ENCODE measurements around the gene COL6A3.

DNA sequence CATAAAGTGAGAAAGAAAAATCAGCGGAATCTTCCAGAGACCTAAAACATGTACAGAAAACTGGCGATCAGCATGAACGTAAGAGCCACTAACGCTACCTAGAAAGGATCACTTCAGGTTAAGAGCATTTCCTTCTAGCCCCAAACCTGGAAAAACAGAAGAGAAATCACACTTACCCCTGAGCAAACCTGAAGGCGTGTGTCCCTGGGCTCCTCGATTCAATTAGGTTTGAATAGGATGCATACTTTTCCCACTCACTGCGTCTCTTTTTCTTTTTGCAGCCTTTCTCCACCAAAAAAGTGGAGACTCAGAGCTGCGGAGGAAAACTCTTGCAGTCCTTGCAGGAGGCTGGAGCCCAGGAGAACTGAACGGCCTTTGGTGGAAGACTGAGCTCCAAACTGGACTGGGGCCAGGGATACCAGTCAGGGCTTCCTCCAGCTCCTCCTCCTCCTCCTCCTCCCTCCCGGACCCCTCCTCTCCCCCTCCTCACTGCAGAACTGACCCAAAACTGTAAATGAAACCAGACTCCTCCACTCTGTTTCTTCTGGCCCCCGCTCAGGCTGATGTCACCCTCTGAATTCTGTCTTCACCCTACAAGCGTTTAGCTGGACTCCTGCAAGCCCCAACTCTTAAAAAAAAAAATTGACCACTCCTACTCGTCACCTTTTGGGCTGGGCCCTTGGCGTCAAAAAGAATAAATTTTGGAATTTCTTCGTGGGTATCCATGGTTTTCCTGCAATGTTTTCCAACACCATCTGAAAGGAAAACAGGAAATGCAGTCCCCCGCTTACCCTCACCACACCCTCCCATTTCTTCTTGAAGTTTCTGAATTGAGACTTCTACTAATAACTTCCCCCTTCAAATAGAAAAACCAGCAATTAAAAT is at the start of gene COL6A3:
- TF ChIP-seq, protein P1, sequence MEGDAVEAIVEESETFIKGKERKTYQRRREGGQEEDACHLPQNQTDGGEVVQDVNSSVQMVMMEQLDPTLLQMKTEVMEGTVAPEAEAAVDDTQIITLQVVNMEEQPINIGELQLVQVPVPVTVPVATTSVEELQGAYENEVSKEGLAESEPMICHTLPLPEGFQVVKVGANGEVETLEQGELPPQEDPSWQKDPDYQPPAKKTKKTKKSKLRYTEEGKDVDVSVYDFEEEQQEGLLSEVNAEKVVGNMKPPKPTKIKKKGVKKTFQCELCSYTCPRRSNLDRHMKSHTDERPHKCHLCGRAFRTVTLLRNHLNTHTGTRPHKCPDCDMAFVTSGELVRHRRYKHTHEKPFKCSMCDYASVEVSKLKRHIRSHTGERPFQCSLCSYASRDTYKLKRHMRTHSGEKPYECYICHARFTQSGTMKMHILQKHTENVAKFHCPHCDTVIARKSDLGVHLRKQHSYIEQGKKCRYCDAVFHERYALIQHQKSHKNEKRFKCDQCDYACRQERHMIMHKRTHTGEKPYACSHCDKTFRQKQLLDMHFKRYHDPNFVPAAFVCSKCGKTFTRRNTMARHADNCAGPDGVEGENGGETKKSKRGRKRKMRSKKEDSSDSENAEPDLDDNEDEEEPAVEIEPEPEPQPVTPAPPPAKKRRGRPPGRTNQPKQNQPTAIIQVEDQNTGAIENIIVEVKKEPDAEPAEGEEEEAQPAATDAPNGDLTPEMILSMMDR (conservative IDR thresholded peaks at IDR 0.05): no peak
- no peak for TF ChIP-seq ZFX (IDR thresholded peaks at IDR 0.05)
